Measurements from ENCODE around the gene CEP112. TPM values are rescaled to one million over a fixed set of nuclear protein-coding genes. Genes with fewer than 3 reads are reported as not detected.

Gene CEP112
- total RNA-seq, 4 donors from 2014 or later: 15.8 to 50.3 (median 20.2) TPM

DNA sequence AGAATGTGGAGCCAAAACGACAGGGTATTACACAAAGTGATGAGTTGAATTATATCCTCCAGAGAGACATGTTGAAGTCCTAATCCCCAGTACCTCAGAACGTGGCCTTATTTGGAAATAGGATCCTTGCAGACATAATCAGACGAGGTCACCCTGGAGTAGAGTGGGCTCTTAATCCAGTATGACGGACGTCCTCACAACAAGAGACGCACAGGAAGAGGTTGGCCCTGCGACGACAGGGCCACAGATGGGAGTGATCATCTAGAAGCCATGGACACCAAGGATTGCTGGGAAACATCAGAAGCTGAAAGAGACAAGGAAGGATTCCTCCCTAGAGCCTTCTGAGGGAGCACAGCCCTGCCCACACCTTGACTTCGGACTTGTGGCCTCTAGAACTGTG lies 488.0 kb downstream of the CEP112 start:
- ATAC-seq (ENCODE audit: low FRiP score) (no peak), DNase-seq (ENCODE audit: low spot score) (no peak)
- TF ChIP-seq, protein P1, sequence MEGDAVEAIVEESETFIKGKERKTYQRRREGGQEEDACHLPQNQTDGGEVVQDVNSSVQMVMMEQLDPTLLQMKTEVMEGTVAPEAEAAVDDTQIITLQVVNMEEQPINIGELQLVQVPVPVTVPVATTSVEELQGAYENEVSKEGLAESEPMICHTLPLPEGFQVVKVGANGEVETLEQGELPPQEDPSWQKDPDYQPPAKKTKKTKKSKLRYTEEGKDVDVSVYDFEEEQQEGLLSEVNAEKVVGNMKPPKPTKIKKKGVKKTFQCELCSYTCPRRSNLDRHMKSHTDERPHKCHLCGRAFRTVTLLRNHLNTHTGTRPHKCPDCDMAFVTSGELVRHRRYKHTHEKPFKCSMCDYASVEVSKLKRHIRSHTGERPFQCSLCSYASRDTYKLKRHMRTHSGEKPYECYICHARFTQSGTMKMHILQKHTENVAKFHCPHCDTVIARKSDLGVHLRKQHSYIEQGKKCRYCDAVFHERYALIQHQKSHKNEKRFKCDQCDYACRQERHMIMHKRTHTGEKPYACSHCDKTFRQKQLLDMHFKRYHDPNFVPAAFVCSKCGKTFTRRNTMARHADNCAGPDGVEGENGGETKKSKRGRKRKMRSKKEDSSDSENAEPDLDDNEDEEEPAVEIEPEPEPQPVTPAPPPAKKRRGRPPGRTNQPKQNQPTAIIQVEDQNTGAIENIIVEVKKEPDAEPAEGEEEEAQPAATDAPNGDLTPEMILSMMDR (IDR thresholded peaks at IDR 0.05): no peak

DNA sequence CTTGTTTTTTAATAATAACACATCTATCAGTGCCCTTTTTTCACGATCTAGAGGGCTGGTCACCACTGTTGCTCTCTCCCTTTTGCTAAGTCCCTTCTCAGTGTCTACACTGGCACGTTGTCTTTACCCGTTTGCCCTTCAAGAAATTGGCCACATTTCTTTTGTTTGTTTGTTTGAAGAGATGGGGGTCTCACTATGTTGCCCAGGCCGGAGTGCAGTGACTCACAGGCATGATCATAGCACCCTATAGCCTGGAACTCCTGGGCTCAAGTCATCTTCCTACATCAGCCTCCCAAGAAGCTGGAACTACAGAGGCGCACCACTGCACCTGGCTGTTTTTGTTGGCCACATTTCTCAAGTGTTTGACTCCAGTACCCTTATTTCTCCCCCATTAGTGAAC lies 492.5 kb downstream of the CEP112 start:
- DNase-seq (ENCODE audit: low spot score) (no peak), ATAC-seq (ENCODE audit: low FRiP score) (no peak)
- TF ChIP-seq, protein P1 (IDR thresholded peaks at IDR 0.05): no peak

DNA sequence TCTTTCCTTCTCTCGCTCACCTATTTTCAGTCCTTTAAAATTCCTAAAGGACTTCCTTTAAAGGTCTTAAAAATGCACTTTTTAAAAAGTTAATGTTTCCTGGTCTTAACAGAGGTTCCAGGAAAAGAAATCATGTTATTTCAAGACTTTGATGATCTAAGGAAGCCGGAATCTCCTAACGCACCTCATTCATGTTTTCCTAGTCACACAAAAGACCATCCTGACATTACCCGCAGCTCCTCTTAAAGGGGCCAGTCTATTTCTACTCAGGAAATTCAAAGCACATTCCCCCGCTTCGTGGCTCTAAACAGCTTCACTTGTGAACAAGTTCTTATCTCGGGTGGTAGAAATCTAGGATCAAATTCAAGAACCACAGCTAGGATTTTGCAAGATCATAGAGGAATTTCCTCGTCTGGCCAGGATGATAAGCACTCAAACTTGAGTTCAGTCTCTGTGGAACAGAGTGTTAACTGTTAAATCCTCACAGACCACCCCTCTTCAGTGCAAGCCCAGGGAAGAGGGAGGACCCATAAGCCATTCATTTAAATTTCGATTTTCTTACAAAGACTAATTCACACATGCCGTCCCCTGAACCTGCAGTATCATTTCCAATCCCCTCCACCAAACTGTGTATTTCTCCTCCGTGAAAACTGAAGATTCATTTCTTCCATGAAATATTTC lies 493.4 kb downstream of the CEP112 start:
- ATAC-seq (ENCODE audit: low FRiP score) (peak; percentile 70), DNase-seq (ENCODE audit: low spot score) (no peak)
- TF ChIP-seq, protein P1 (IDR thresholded peaks at IDR 0.05): no peak

DNA sequence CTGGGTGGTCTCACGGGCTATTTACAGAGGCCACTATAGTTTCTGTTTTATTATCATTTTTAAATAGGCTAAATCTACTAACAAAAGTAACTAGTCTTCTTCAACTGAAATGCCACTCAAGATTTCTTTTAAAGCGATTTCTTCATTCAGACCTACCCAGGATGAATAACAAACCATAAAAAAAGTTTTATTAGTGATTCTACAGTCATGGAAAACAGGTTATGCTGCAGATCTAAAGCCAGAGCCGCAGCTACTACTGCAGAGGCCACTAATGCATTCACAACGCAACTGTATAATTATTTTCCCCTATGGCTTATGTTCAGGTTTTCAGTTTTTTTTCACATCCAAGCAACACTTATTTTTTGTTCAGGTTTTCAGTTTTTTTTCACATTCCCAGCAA lies 494.3 kb downstream of the CEP112 start:
- ATAC-seq (ENCODE audit: low FRiP score) (no peak), DNase-seq (ENCODE audit: low spot score) (no peak)
- TF ChIP-seq, protein P1 (IDR thresholded peaks at IDR 0.05): no peak

GRCh38 chr17:65696739-65697394 lies 495.1 kb downstream of the CEP112 start:
- ATAC-seq (ENCODE audit: low FRiP score): peak; percentile 64
- TF ChIP-seq, protein P1 (IDR thresholded peaks at IDR 0.05): no peak
- DNase-seq (ENCODE audit: low spot score): no peak

DNA sequence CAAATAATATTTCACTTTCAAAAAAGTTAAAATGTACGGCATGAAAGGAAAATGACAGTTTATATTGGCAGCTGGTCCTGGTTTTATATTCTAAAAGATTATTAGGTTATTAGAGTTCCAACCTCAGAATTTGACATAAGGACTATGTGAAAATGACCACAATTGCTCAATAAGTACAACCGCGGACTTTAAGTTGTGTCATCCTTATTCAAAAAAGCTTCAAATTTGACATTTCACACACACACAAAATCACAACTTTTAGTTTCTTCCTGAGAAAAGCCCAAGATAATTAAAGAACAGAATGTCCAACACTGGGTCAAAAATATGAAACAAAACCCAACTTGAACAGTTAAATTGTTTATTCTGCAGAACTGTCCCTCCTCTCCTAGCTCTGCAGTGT lies 497.3 kb downstream of the CEP112 start:
- TF ChIP-seq, protein P1 (IDR thresholded peaks at IDR 0.05): no peak
- no peak for ATAC-seq (ENCODE audit: low FRiP score)
- DNase-seq (ENCODE audit: low spot score): no peak
